Measurements from ENCODE around the gene SEC22B. TPM values are rescaled to one million over a fixed set of nuclear protein-coding genes. Genes with fewer than 3 reads are reported as not detected.
"Not testable (repeated sequence)": the region's sequence is repeated elsewhere in the genome, so short reads cannot be mapped to it uniquely, and the experiment has no call there.

SEC22B gene
- total and polyA plus RNA-seq, 5 donors, result 14.9 to 23.6 (median 20.7) TPM

GRCh38 chr1:120111771-120112170 is 64.5 kb downstream of the SEC22B start:
- H3K4me3 ChIP-seq (ENCODE audit: low read length); ATAC-seq; H3K27ac ChIP-seq (ENCODE audit: low read length); H3K27me3 ChIP-seq (ENCODE audit: control insufficient read depth, insufficient read depth); H3K4me1 ChIP-seq (ENCODE audit: control insufficient read depth, insufficient read depth, low read length); H3K9me3 ChIP-seq (ENCODE audit: control insufficient read depth, low read length); intact Hi-C loops (cut with DNase I); DNase-seq: not testable (repeated sequence)
- WGBS, result no CpG with 5 or more reads among the region's 3 CpGs

- H3K27ac ChIP-seq (ENCODE audit: low read length); intact Hi-C loops (cut with DNase I); ATAC-seq; H3K27me3 ChIP-seq (ENCODE audit: control insufficient read depth, insufficient read depth); DNase-seq; H3K9me3 ChIP-seq (ENCODE audit: control insufficient read depth, low read length); H3K4me3 ChIP-seq (ENCODE audit: low read length); H3K4me1 ChIP-seq (ENCODE audit: control insufficient read depth, insufficient read depth, low read length): not testable (repeated sequence)
- 100% methylated on average over 1 of the region's 2 CpGs for WGBS
Observed at GRCh38 chr1:120111008-120111407, 65.3 kb downstream of the SEC22B start.

GRCh38 chr1:120109656-120110055 is 66.7 kb downstream of the SEC22B start:
- H3K27me3 ChIP-seq (ENCODE audit: control insufficient read depth, insufficient read depth); ATAC-seq; H3K4me1 ChIP-seq (ENCODE audit: control insufficient read depth, insufficient read depth, low read length); H3K27ac ChIP-seq (ENCODE audit: low read length); intact Hi-C loops (cut with DNase I); H3K9me3 ChIP-seq (ENCODE audit: control insufficient read depth, low read length); H3K4me3 ChIP-seq (ENCODE audit: low read length): not testable (repeated sequence)
- DNase-seq, result peak in 1 of 3 donors; percentile 28
- WGBS, result 93% methylated on average over 7 of the region's 9 CpGs

- H3K4me1 ChIP-seq (ENCODE audit: control insufficient read depth, insufficient read depth, low read length); H3K27me3 ChIP-seq (ENCODE audit: control insufficient read depth, insufficient read depth); intact Hi-C loops (cut with DNase I); DNase-seq; H3K9me3 ChIP-seq (ENCODE audit: control insufficient read depth, low read length); H3K27ac ChIP-seq (ENCODE audit: low read length); ATAC-seq; H3K4me3 ChIP-seq (ENCODE audit: low read length): not testable (repeated sequence)
- 95% methylated on average over 9 of the region's 10 CpGs for WGBS
Observed at GRCh38 chr1:120109180-120109579, 67.1 kb downstream of the SEC22B start.

GRCh38 chr1:120105288-120105687 is 71.0 kb downstream of the SEC22B start:
- H3K4me3 ChIP-seq (ENCODE audit: low read length); intact Hi-C loops (cut with DNase I); H3K9me3 ChIP-seq (ENCODE audit: control insufficient read depth, low read length); H3K27ac ChIP-seq (ENCODE audit: low read length); H3K4me1 ChIP-seq (ENCODE audit: control insufficient read depth, insufficient read depth, low read length); DNase-seq; ATAC-seq; H3K27me3 ChIP-seq (ENCODE audit: control insufficient read depth, insufficient read depth): not testable (repeated sequence)
- 91% methylated on average over 1 of the region's 2 CpGs for whole genome bisulfite sequencing

- intact Hi-C loops (cut with DNase I); ATAC-seq: not testable (repeated sequence)
- WGBS, result no CpG with 5 or more reads among the region's 3 CpGs
Observed at GRCh38 chr1:120103768-120104167, 72.6 kb downstream of the SEC22B start.

GRCh38 chr1:120101593-120101992 is 74.7 kb downstream of the SEC22B start:
- H3K27ac ChIP-seq (ENCODE audit: low read length); H3K27me3 ChIP-seq (ENCODE audit: control insufficient read depth, insufficient read depth); ATAC-seq; H3K4me3 ChIP-seq (ENCODE audit: low read length); H3K9me3 ChIP-seq (ENCODE audit: control insufficient read depth, low read length); intact Hi-C loops (cut with DNase I); H3K4me1 ChIP-seq (ENCODE audit: control insufficient read depth, insufficient read depth, low read length); DNase-seq: not testable (repeated sequence)
- 65% methylated on average over 1 of the region's 1 CpG for WGBS

More at GRCh38 chr1:120103768-120104167, 72.6 kb downstream of the SEC22B start:
- H3K27ac ChIP-seq (ENCODE audit: low read length); H3K27me3 ChIP-seq (ENCODE audit: control insufficient read depth, insufficient read depth); H3K4me3 ChIP-seq (ENCODE audit: low read length); H3K4me1 ChIP-seq (ENCODE audit: control insufficient read depth, insufficient read depth, low read length); H3K9me3 ChIP-seq (ENCODE audit: control insufficient read depth, low read length); DNase-seq: not testable (repeated sequence)

Other genes with a start within 250 kb of the SEC22B start
- 10 to 100 TPM; 36.3 to 65.7 (median 42.1) TPM for gene NOTCH2, start 106.9 kb downstream of the SEC22B start, total RNA-seq
- gene NOTCH2, start 106.9 kb downstream of the SEC22B start, polyA plus RNA-seq, result 6.6 TPM
- 1 to 10 TPM; 1.9 to 4.3 (median 3.0) TPM for gene NBPF8, start 238.5 kb upstream of the SEC22B start, total RNA-seq
- 3.9 TPM for gene NBPF8, start 238.5 kb upstream of the SEC22B start, polyA plus RNA-seq

Measured in right cardiac atrium (tissue), 5 donors.